ENCODE data around the gene ST8SIA1.

Gene ST8SIA1

GRCh38 chr12:22206111-22206728 is 128.3 kb downstream of the ST8SIA1 start:
- no peak for DNase-seq (ENCODE audit: extremely low spot score)
- ChIA-PET CTCF (no interaction called here), POLR2A (no interaction called here)
- TF ChIP-seq LEF1 (IDR thresholded peaks at IDR 0.05; ENCODE audit: borderline replicate concordance) (no peak), CTBP1 (IDR thresholded peaks at IDR 0.05; ENCODE audit: borderline replicate concordance) (no peak), FOXA1 (IDR thresholded peaks at IDR 0.05) (no peak), L3MBTL2 (conservative IDR thresholded peaks at IDR 0.05) (no peak), FOXK2 (IDR thresholded peaks at IDR 0.05) (no peak), SUZ12 (IDR thresholded peaks at IDR 0.05) (no peak), TARDBP (IDR thresholded peaks at IDR 0.05) (no peak), NFRKB (IDR thresholded peaks at IDR 0.05) (no peak), BHLHE40 (IDR thresholded peaks at IDR 0.05; ENCODE audit: borderline replicate concordance) (no peak), SP1 (IDR thresholded peaks at IDR 0.05) (no peak), PKNOX1 (IDR thresholded peaks at IDR 0.05) (no peak)

- CTCF ChIA-PET: no interaction called here
- no peak for DNase-seq (ENCODE audit: extremely low spot score)
- TF ChIP-seq SUZ12 (IDR thresholded peaks at IDR 0.05) (no peak), ELF4 (IDR thresholded peaks at IDR 0.05) (no peak), FOXK2 (IDR thresholded peaks at IDR 0.05) (no peak), ARNT (IDR thresholded peaks at IDR 0.05) (no peak), TARDBP (IDR thresholded peaks at IDR 0.05) (no peak)
- POLR2A ChIA-PET: no interaction called here
Measured at GRCh38 chr12:22204391-22204790, 130.1 kb downstream of the ST8SIA1 start.

- POLR2A ChIA-PET: no interaction called here
- TF ChIP-seq ARNT (IDR thresholded peaks at IDR 0.05) (no peak), ZNF384 (IDR thresholded peaks at IDR 0.05) (no peak)
Measured at GRCh38 chr12:22202847-22203246, 131.7 kb downstream of the ST8SIA1 start.

GRCh38 chr12:22201101-22201500 is 133.4 kb downstream of the ST8SIA1 start:
- ChIA-PET CTCF (no interaction called here), POLR2A (no interaction called here)
- TF ChIP-seq HDGF (IDR thresholded peaks at IDR 0.05; ENCODE audit: borderline replicate concordance) (no peak), TARDBP (IDR thresholded peaks at IDR 0.05) (no peak), ELF4 (IDR thresholded peaks at IDR 0.05) (no peak), NFRKB (IDR thresholded peaks at IDR 0.05) (no peak), SUZ12 (IDR thresholded peaks at IDR 0.05) (no peak), ARNT (IDR thresholded peaks at IDR 0.05) (no peak), L3MBTL2 (conservative IDR thresholded peaks at IDR 0.05) (no peak), PKNOX1 (IDR thresholded peaks at IDR 0.05) (no peak), LEF1 (IDR thresholded peaks at IDR 0.05; ENCODE audit: borderline replicate concordance) (no peak), ZNF384 (IDR thresholded peaks at IDR 0.05) (no peak), CTBP1 (IDR thresholded peaks at IDR 0.05; ENCODE audit: borderline replicate concordance) (no peak), FOXM1 (IDR thresholded peaks at IDR 0.05; ENCODE audit: borderline replicate concordance) (no peak), FOXA1 (IDR thresholded peaks at IDR 0.05) (no peak), SP1 (IDR thresholded peaks at IDR 0.05) (no peak)
- DNase-seq (ENCODE audit: extremely low spot score): no peak

More at GRCh38 chr12:22202847-22203246, 131.7 kb downstream of the ST8SIA1 start:
- DNase-seq (ENCODE audit: extremely low spot score): no peak
- CTCF ChIA-PET: no interaction called here

- TF ChIP-seq HDGF (IDR thresholded peaks at IDR 0.05; ENCODE audit: borderline replicate concordance) (no peak), ARNT (IDR thresholded peaks at IDR 0.05) (no peak), PKNOX1 (IDR thresholded peaks at IDR 0.05) (no peak), FOXA1 (IDR thresholded peaks at IDR 0.05) (no peak), SUZ12 (IDR thresholded peaks at IDR 0.05) (no peak), FOXK2 (IDR thresholded peaks at IDR 0.05) (no peak), ZNF384 (IDR thresholded peaks at IDR 0.05) (no peak), FOXM1 (IDR thresholded peaks at IDR 0.05; ENCODE audit: borderline replicate concordance) (no peak), BHLHE40 (IDR thresholded peaks at IDR 0.05; ENCODE audit: borderline replicate concordance) (no peak), NFRKB (IDR thresholded peaks at IDR 0.05) (no peak), CTBP1 (IDR thresholded peaks at IDR 0.05; ENCODE audit: borderline replicate concordance) (no peak), LEF1 (IDR thresholded peaks at IDR 0.05; ENCODE audit: borderline replicate concordance) (no peak), SP1 (IDR thresholded peaks at IDR 0.05) (no peak), ELF4 (IDR thresholded peaks at IDR 0.05) (no peak), L3MBTL2 (conservative IDR thresholded peaks at IDR 0.05) (no peak), TARDBP (IDR thresholded peaks at IDR 0.05) (no peak)
- ChIA-PET POLR2A (no interaction called here), CTCF (no interaction called here)
- DNase-seq (ENCODE audit: extremely low spot score): no peak
Measured at GRCh38 chr12:22196236-22196635, 138.3 kb downstream of the ST8SIA1 start.

- CTCF ChIA-PET: no interaction called here
- no peak for DNase-seq (ENCODE audit: extremely low spot score)
- TF ChIP-seq SUZ12 (IDR thresholded peaks at IDR 0.05): no peak
- no peak for TF ChIP-seq CTBP1 (IDR thresholded peaks at IDR 0.05; ENCODE audit: borderline replicate concordance)
- TF ChIP-seq FOXM1 (IDR thresholded peaks at IDR 0.05; ENCODE audit: borderline replicate concordance): no peak
- POLR2A ChIA-PET: no interaction called here
Measured at GRCh38 chr12:22190969-22191368, 143.5 kb downstream of the ST8SIA1 start.

GRCh38 chr12:22188431-22188830 is 146.1 kb downstream of the ST8SIA1 start:
- TF ChIP-seq HDGF (IDR thresholded peaks at IDR 0.05; ENCODE audit: borderline replicate concordance) (no peak), BHLHE40 (IDR thresholded peaks at IDR 0.05; ENCODE audit: borderline replicate concordance) (no peak), ARNT (IDR thresholded peaks at IDR 0.05) (no peak), LEF1 (IDR thresholded peaks at IDR 0.05; ENCODE audit: borderline replicate concordance) (no peak), CTBP1 (IDR thresholded peaks at IDR 0.05; ENCODE audit: borderline replicate concordance) (no peak), TARDBP (IDR thresholded peaks at IDR 0.05) (no peak), FOXA1 (IDR thresholded peaks at IDR 0.05) (no peak), PKNOX1 (IDR thresholded peaks at IDR 0.05) (no peak), SP1 (IDR thresholded peaks at IDR 0.05) (no peak), L3MBTL2 (conservative IDR thresholded peaks at IDR 0.05) (no peak), SUZ12 (IDR thresholded peaks at IDR 0.05) (no peak), ELF4 (IDR thresholded peaks at IDR 0.05) (no peak), FOXK2 (IDR thresholded peaks at IDR 0.05) (no peak), ZNF384 (IDR thresholded peaks at IDR 0.05) (no peak)
- CTCF ChIA-PET: no interaction called here
- POLR2A ChIA-PET: no interaction called here
- no peak for DNase-seq (ENCODE audit: extremely low spot score)
